Astrocyte (in vitro differentiated cells and primary cell): ENCODE results near the gene PKD1L1. TPM values are rescaled to one million over a fixed set of nuclear protein-coding genes. Genes with fewer than 3 reads are reported as not detected.

Experiments
- DNase-seq: peaks from one replicate; pipeline ENCODE4 v3.0.0-alpha.2; 2010; ENCODE audit warnings: low read depth
- FAIRE-seq: peaks from 2 replicates; lab custom pipeline; 2011; peaks lifted over from hg19 to GRCh38; lab: Jason Lieb, UNC
- H2AFZ ChIP-seq: 2 replicates; pipeline ENCODE4 v1.6.0; 2012; ENCODE audit warnings: low read depth, low read length, inconsistent platforms
- H3K27ac ChIP-seq: 2 replicates; pipeline ENCODE4 v1.5.1; 2011; ENCODE audit warnings: low read depth, low read length, inconsistent platforms
- H3K27me3 ChIP-seq: 2 replicates; pipeline ENCODE4 v1.6.0; 2011; ENCODE audit warnings: low read length, inconsistent platforms; ENCODE audit not compliant: insufficient read depth
- H3K36me3 ChIP-seq: 2 replicates; pipeline ENCODE4 v1.5.1; 2011; ENCODE audit warnings: low read length, inconsistent platforms; ENCODE audit not compliant: insufficient read depth
- H3K4me1 ChIP-seq: 2 replicates; pipeline ENCODE4 v1.5.1; 2011; ENCODE audit warnings: low read length, inconsistent platforms; ENCODE audit not compliant: insufficient read depth
- H3K4me2 ChIP-seq: 2 replicates; pipeline ENCODE4 v1.6.0; 2012; ENCODE audit warnings: low read length, inconsistent platforms
- H3K4me3 ChIP-seq: 2 replicates; pipeline ENCODE4 v1.5.1; 2011; ENCODE audit warnings: low read depth, mild to moderate bottlenecking, low read length, inconsistent platforms; ENCODE audit not compliant: insufficient read depth
- H3K79me2 ChIP-seq: 2 replicates; pipeline ENCODE4 v1.6.0; 2012; ENCODE audit warnings: mild to moderate bottlenecking, low read length, inconsistent platforms; ENCODE audit not compliant: insufficient read depth
- H3K9ac ChIP-seq: 2 replicates; pipeline ENCODE4 v1.6.0; 2012; ENCODE audit warnings: mild to moderate bottlenecking, low read length, inconsistent platforms
- H3K9me3 ChIP-seq: 2 replicates; pipeline ENCODE4 v1.5.1; 2012; ENCODE audit warnings: low read depth, mild to moderate bottlenecking, low read length, inconsistent platforms; ENCODE audit not compliant: insufficient read depth
- H4K20me1 ChIP-seq: 2 replicates; pipeline ENCODE4 v1.6.0; 2012; ENCODE audit warnings: low read length, inconsistent platforms; ENCODE audit not compliant: insufficient read depth
- H3K27ac Mint-ChIP-seq: one replicate; pipeline ENCODE4 v1.8.0; 2021; ENCODE audit warnings: mild to moderate bottlenecking, mixed read lengths; ENCODE audit not compliant: unreplicated experiment
- H3K27me3 Mint-ChIP-seq: one replicate; pipeline ENCODE4 v1.8.0; 2021; ENCODE audit warnings: low read depth, mixed read lengths; ENCODE audit not compliant: unreplicated experiment
- H3K36me3 Mint-ChIP-seq: one replicate; pipeline ENCODE4 v1.8.0; 2021; ENCODE audit warnings: low read depth, mixed read lengths; ENCODE audit not compliant: unreplicated experiment
- H3K4me1 Mint-ChIP-seq: one replicate; pipeline ENCODE4 v1.8.0; 2021; ENCODE audit warnings: low read depth, mixed read lengths; ENCODE audit not compliant: unreplicated experiment
- H3K4me3 Mint-ChIP-seq: one replicate; pipeline ENCODE4 v1.8.0; 2021; ENCODE audit warnings: mild to moderate bottlenecking, moderate library complexity, mixed read lengths; ENCODE audit not compliant: unreplicated experiment
- H3K9me3 Mint-ChIP-seq: one replicate; pipeline ENCODE4 v1.8.0; 2021; ENCODE audit warnings: mild to moderate bottlenecking, mixed read lengths; ENCODE audit not compliant: unreplicated experiment
- CTCF ChIP-seq: IDR thresholded peaks from 2 replicates; pipeline ENCODE4 v1.5.1; 2011; ENCODE audit warnings: low read depth, mild to moderate bottlenecking, inconsistent platforms, low read length, moderate library complexity; ENCODE audit not compliant: insufficient read depth
- EZH2 ChIP-seq: IDR thresholded peaks from 2 replicates; pipeline ENCODE4 v1.6.1; 2012; ENCODE audit warnings: mild to moderate bottlenecking, low read length, inconsistent platforms; ENCODE audit not compliant: insufficient read depth
- total RNA-seq: library from RNA; stranded (reverse); gene quantifications from 2 replicates; pipeline ENCODE4 v1.2.1, GENCODE V29; 2021

Gene PKD1L1
- total RNA-seq, 1 donor from 2014 or later: 0.39 TPM

GRCh38 chr7:47852330-47853245 is 95.7 kb downstream of the PKD1L1 start:
- no peaks in the 10 kb centered on the region for H3K79me2 ChIP-seq
- no peak overlapping the region for H3K27ac ChIP-seq
- Mint-ChIP-seq H3K9me3 (no peaks in the 10 kb centered on the region), H3K4me1 (no peaks in the 10 kb centered on the region), H3K36me3 (no peaks in the 10 kb centered on the region), H3K27ac (no peak overlapping the region), H3K4me3 (no peak overlapping the region), H3K27me3 (peaks cover 4% of the 10 kb centered on the region)
- no peak overlapping the region for H3K4me3 ChIP-seq
- H3K36me3 ChIP-seq: no peaks in the 10 kb centered on the region
- no peak overlapping the region for H2AFZ ChIP-seq
- H4K20me1 ChIP-seq: no peaks in the 10 kb centered on the region
- no peak for FAIRE-seq
- H3K27me3 ChIP-seq: no peaks in the 10 kb centered on the region
- TF ChIP-seq EZH2 (no peak), CTCF (no peak)
- DNase-seq: no peak
- no peaks in the 10 kb centered on the region for H3K4me1 ChIP-seq
- no peak overlapping the region for H3K9ac ChIP-seq
- no peaks in the 10 kb centered on the region for H3K9me3 ChIP-seq
- H3K4me2 ChIP-seq: no peak overlapping the region

GRCh38 chr7:47847207-47847606 is 101.1 kb downstream of the PKD1L1 start:
- Mint-ChIP-seq H3K27me3 (peaks cover 7% of the 10 kb centered on the region), H3K9me3 (no peaks in the 10 kb centered on the region), H3K36me3 (no peaks in the 10 kb centered on the region), H3K4me1 (peaks cover 12% of the 10 kb centered on the region), H3K4me3 (no peak overlapping the region), H3K27ac (no peak overlapping the region)
- Histone ChIP-seq H3K27ac (no peak overlapping the region), H4K20me1 (no peaks in the 10 kb centered on the region), H2AFZ (no peak overlapping the region), H3K4me3 (no peak overlapping the region), H3K9me3 (no peaks in the 10 kb centered on the region), H3K79me2 (no peaks in the 10 kb centered on the region), H3K4me2 (no peak overlapping the region), H3K9ac (no peak overlapping the region), H3K36me3 (no peaks in the 10 kb centered on the region), H3K4me1 (peaks cover 7% of the 10 kb centered on the region), H3K27me3 (no peaks in the 10 kb centered on the region)
- FAIRE-seq: no peak
- no peak for DNase-seq
- TF ChIP-seq CTCF: no peak
- no peak for TF ChIP-seq EZH2
